WTC11 (cell line): ENCODE data around the gene FZD2. TPM values are rescaled to one million over a fixed set of nuclear protein-coding genes. Genes with fewer than 3 reads are reported as not detected.

Experiments
- ATAC-seq: fragments of 200-7000 bp; cut with Tn5 transposase; 2 replicates; pipeline ENCODE4 v1.10.0; 2021; ENCODE audit warnings: mild to moderate bottlenecking, moderate library complexity
- CTCF ChIA-PET: fragments of 300-600 bp; sonication (Branson Sonifier 250); formaldehyde crosslinking; loops from one replicate; lab custom pipeline; 2021; ENCODE audit warnings: antibody characterized with exemption; lab: Charles Lee
- POLR2A ChIA-PET: fragments of 350-600 bp; sonication (Branson Sonifier 250); formaldehyde crosslinking; loops from one replicate; lab custom pipeline; 2021; ENCODE audit warnings: antibody characterized with exemption; lab: Charles Lee
- DNase-seq: peaks from one replicate; pipeline ENCODE4 v3.0.0; 2021; ENCODE audit warnings: low spot score
- H3K27ac Mint-ChIP-seq: 2 replicates; pipeline ENCODE4 v1.8.0; 2021; ENCODE audit warnings: mixed read lengths
- H3K27me3 Mint-ChIP-seq: 2 replicates; pipeline ENCODE4 v1.8.0; 2021; ENCODE audit warnings: low read depth, mild to moderate bottlenecking, moderate library complexity, mixed read lengths
- H3K36me3 Mint-ChIP-seq: 2 replicates; pipeline ENCODE4 v1.8.0; 2021; ENCODE audit warnings: mixed read lengths
- H3K4me1 Mint-ChIP-seq: 2 replicates; pipeline ENCODE4 v1.8.0; 2022; ENCODE audit warnings: mixed read lengths
- H3K4me3 Mint-ChIP-seq: 2 replicates; pipeline ENCODE4 v1.8.0; 2021; ENCODE audit warnings: mild to moderate bottlenecking, moderate library complexity, mixed read lengths
- H3K9me3 Mint-ChIP-seq: 2 replicates; pipeline ENCODE4 v1.8.0; 2021; ENCODE audit warnings: mixed read lengths
- AFF4 ChIP-seq: sonication (generic); formaldehyde crosslinking; IDR thresholded peaks from 2 replicates; pipeline ENCODE4 v1.8.1; 2023; ENCODE audit warnings: mild to moderate bottlenecking, missing genetic modification reagents, borderline replicate concordance
- CTCF ChIP-seq: fragments of 200-600 bp; IDR thresholded peaks from 2 replicates; pipeline ENCODE4 v1.8.0; 2022; ENCODE audit warnings: antibody characterized with exemption
- E2F5 ChIP-seq: sonication (generic); formaldehyde crosslinking; IDR thresholded peaks from 2 replicates; pipeline ENCODE4 v1.8.1; 2022; ENCODE audit warnings: mild to moderate bottlenecking, moderate library complexity, missing genetic modification reagents
- FOXP1 ChIP-seq: sonication (generic); formaldehyde crosslinking; IDR thresholded peaks from 2 replicates; pipeline ENCODE4 v1.8.0; 2022; ENCODE audit warnings: missing genetic modification reagents, mild to moderate bottlenecking, moderate library complexity, borderline replicate concordance
- GRHL2 ChIP-seq: fragments of 250-450 bp; sonication (Bioruptor Pico); IDR thresholded peaks from 2 replicates; pipeline ENCODE4 v1.8.0; 2022; ENCODE audit warnings: mild to moderate bottlenecking, moderate library complexity; ENCODE audit not compliant: insufficient replicate concordance, severe bottlenecking
- HMGA2 ChIP-seq: fragments of 250-450 bp; sonication (Bioruptor Pico); IDR thresholded peaks from 2 replicates; pipeline ENCODE4 v1.4.0; 2021; ENCODE audit warnings: mild to moderate bottlenecking, moderate library complexity
- IRF2 ChIP-seq: sonication (generic); formaldehyde crosslinking; IDR thresholded peaks from 2 replicates; pipeline ENCODE4 v1.8.0; 2022; ENCODE audit warnings: low read depth, missing genetic modification reagents, borderline replicate concordance
- JAZF1 ChIP-seq: fragments of 250-450 bp; sonication (Bioruptor Pico); IDR thresholded peaks from 2 replicates; pipeline ENCODE4 v1.9.0; 2021; ENCODE audit warnings: moderate library complexity, mild to moderate bottlenecking, inconsistent platforms
- NFATC4 ChIP-seq: fragments of 250-450 bp; sonication (Bioruptor Pico); IDR thresholded peaks from 2 replicates; pipeline ENCODE4 v1.9.0; 2021; ENCODE audit warnings: mild to moderate bottlenecking
- NR1H2 ChIP-seq: sonication (generic); formaldehyde crosslinking; IDR thresholded peaks from 2 replicates; pipeline ENCODE4 v1.9.0; 2021; ENCODE audit warnings: mild to moderate bottlenecking, moderate library complexity, missing genetic modification reagents
- OVOL2 ChIP-seq: fragments of 250-450 bp; sonication (Bioruptor Pico); IDR thresholded peaks from 2 replicates; pipeline ENCODE4 v1.9.0; 2021; ENCODE audit warnings: mild to moderate bottlenecking, borderline replicate concordance
- RORB ChIP-seq: fragments of 250-450 bp; sonication (Bioruptor Pico); IDR thresholded peaks from 2 replicates; pipeline ENCODE4 v1.9.0; 2021; ENCODE audit warnings: mild to moderate bottlenecking
- SMAD3 ChIP-seq: sonication (generic); formaldehyde crosslinking; IDR thresholded peaks from 2 replicates; pipeline ENCODE4 v1.8.0; 2022; ENCODE audit warnings: missing genetic modification reagents, mild to moderate bottlenecking, borderline replicate concordance
- TEAD1 ChIP-seq: sonication (generic); formaldehyde crosslinking; IDR thresholded peaks from 2 replicates; pipeline ENCODE4 v1.8.0; 2022; ENCODE audit warnings: mild to moderate bottlenecking, missing genetic modification reagents
- TEAD4 ChIP-seq: sonication (generic); formaldehyde crosslinking; IDR thresholded peaks from 2 replicates; pipeline ENCODE4 v1.8.0; 2022; ENCODE audit warnings: mild to moderate bottlenecking, missing genetic modification reagents
- USF1 ChIP-seq: sonication (generic); formaldehyde crosslinking; IDR thresholded peaks from 2 replicates; pipeline ENCODE4 v1.8.0; 2022; ENCODE audit warnings: mild to moderate bottlenecking, missing genetic modification reagents
- ZBTB21 ChIP-seq: sonication (generic); formaldehyde crosslinking; IDR thresholded peaks from 2 replicates; pipeline ENCODE4 v1.8.1; 2023; ENCODE audit warnings: mild to moderate bottlenecking, missing genetic modification reagents, borderline replicate concordance
- ZMAT4 ChIP-seq: fragments of 250-450 bp; sonication (Bioruptor Pico); IDR thresholded peaks from 2 replicates; pipeline ENCODE4 v1.9.0; 2021; ENCODE audit warnings: mild to moderate bottlenecking
- ZNF121 ChIP-seq: sonication (generic); formaldehyde crosslinking; IDR thresholded peaks from 2 replicates; pipeline ENCODE4 v1.8.0; 2023; ENCODE audit warnings: missing genetic modification reagents
- ZNF425 ChIP-seq: fragments of 250-450 bp; sonication (Bioruptor Pico); conservative IDR thresholded peaks from 2 replicates; pipeline ENCODE4 v1.9.0; 2021; ENCODE audit warnings: mild to moderate bottlenecking
- total RNA-seq: library from RNA; stranded (reverse); gene quantifications from 3 replicates; pipeline ENCODE4 v1.2.3, GENCODE V29; 2021

The FZD2 gene
- total RNA-seq, 1 experiment from 2014 or later: 42.8 TPM

- POLR2A ChIA-PET: interaction anchor here (1.3 kb wide), 1 partner anchor 10 kb away, joined by 3 read pairs; no protein-coding TSS in a partner anchor
These were observed 41.0 kb downstream of the FZD2 start for GRCh38 chr17:44598329-44598728.

GRCh38 chr17:44598932-44599297 is 41.6 kb downstream of the FZD2 start:
- CTCF ChIA-PET: interaction anchor here (0.6 to 1.4 kb wide), 6 partner anchors 12 to 75 kb away, joined by 3 to 8 read pairs (median 4); partner anchors contain the start of gene MEIOC
- DNase-seq (no peak), ATAC-seq (no peak)
- no peaks in the 10 kb centered on the region; the same call in 1 of the 2 replicates for H3K27me3 Mint-ChIP-seq
- POLR2A ChIA-PET: interaction anchor here (1.3 kb wide), 1 partner anchor 10 kb away, joined by 3 read pairs; no protein-coding TSS in a partner anchor
- no peak overlapping the region for H3K4me3 Mint-ChIP-seq
- peak overlapping the region; percentile 78; the same call in 1 of the 2 replicates for H3K27ac Mint-ChIP-seq
- peaks cover 28% of the 10 kb centered on the region for H3K4me1 Mint-ChIP-seq
- no peaks in the 10 kb centered on the region for H3K9me3 Mint-ChIP-seq
- 0 out of 2 replicates have a peak, but pooled peaks have one; percentile 37 for TF ChIP-seq HMGA2 (CRISPR knock-in tag)
- TF ChIP-seq NR1H2 (CRISPR knock-in tag): no peak
- H3K36me3 Mint-ChIP-seq: no peaks in the 10 kb centered on the region

More at GRCh38 chr17:44598329-44598728, 41.0 kb downstream of the FZD2 start:
- Mint-ChIP-seq H3K36me3 (no peaks in the 10 kb centered on the region), H3K4me3 (no peak overlapping the region), H3K4me1 (peaks cover 28% of the 10 kb centered on the region), H3K27ac (no peak overlapping the region), H3K27me3 (no peaks in the 10 kb centered on the region; the same call in 1 of the 2 replicates), H3K9me3 (no peaks in the 10 kb centered on the region)
- ATAC-seq (no peak), DNase-seq (no peak)
- CTCF ChIA-PET: no interaction called here
- TF ChIP-seq NFATC4 (CRISPR knock-in tag) (no peak), SMAD3 (CRISPR knock-in tag) (no peak)

GRCh38 chr17:44599298-44600175 is 42.3 kb downstream of the FZD2 start:
- H3K9me3 Mint-ChIP-seq: no peaks in the 10 kb centered on the region
- H3K27me3 Mint-ChIP-seq: no peaks in the 10 kb centered on the region; the same call in 1 of the 2 replicates
- peak; percentile 65 for ATAC-seq
- H3K4me1 Mint-ChIP-seq: peaks cover 28% of the 10 kb centered on the region
- ChIA-PET POLR2A (interaction anchor here (1.3 kb wide), 1 partner anchor 9 kb away, joined by 3 read pairs; no protein-coding TSS in a partner anchor), CTCF (interaction anchor here (0.5 to 1.4 kb wide), 8 partner anchors 11 to 76 kb away, joined by 3 to 8 read pairs (median 4); partner anchors contain the start of gene MEIOC)
- no peaks in the 10 kb centered on the region for H3K36me3 Mint-ChIP-seq
- no peak for DNase-seq
- peak overlapping the region; percentile 78; the same call in 1 of the 2 replicates for H3K27ac Mint-ChIP-seq
- H3K4me3 Mint-ChIP-seq: no peak overlapping the region; the same call in 1 of the 2 replicates
- TF ChIP-seq TEAD1 (no peak), IRF2 (CRISPR knock-in tag) (no peak), ZBTB21 (CRISPR knock-in tag) (no peak), ZNF121 (CRISPR knock-in tag) (no peak), TEAD4 (CRISPR knock-in tag) (no peak), AFF4 (CRISPR knock-in tag) (no peak), OVOL2 (no peak), FOXP1 (CRISPR knock-in tag) (no peak), GRHL2 (no peak), CTCF (no peak), ZNF425 (CRISPR knock-in tag) (no peak), JAZF1 (CRISPR knock-in tag) (no peak), E2F5 (CRISPR knock-in tag) (no peak), USF1 (CRISPR knock-in tag) (no peak), RORB (CRISPR knock-in tag) (no peak), ZMAT4 (CRISPR knock-in tag) (no peak)
